HG03103 (cell line): ENCODE data around the gene TUBA4A.
A peak's percentile ranks its signal among the peaks of the same experiment; 100 is the strongest.

Source experiments
- ATAC-seq: cut with Tn5 transposase; IDR thresholded peaks from one replicate; pipeline ENCODE4 v1.9.1; 2021; ENCODE audit warnings: low read depth; ENCODE audit not compliant: unreplicated experiment

Gene TUBA4A

GRCh38 chr2:219244789-219245147 lies 8.9 kb downstream of the TUBA4A start:
- no peak for ATAC-seq

- no peak for ATAC-seq
Measured at GRCh38 chr2:219243291-219243761, 10.4 kb downstream of the TUBA4A start.

GRCh38 chr2:219234331-219234730 lies 19.4 kb downstream of the TUBA4A start:
- no peak for ATAC-seq

DNA sequence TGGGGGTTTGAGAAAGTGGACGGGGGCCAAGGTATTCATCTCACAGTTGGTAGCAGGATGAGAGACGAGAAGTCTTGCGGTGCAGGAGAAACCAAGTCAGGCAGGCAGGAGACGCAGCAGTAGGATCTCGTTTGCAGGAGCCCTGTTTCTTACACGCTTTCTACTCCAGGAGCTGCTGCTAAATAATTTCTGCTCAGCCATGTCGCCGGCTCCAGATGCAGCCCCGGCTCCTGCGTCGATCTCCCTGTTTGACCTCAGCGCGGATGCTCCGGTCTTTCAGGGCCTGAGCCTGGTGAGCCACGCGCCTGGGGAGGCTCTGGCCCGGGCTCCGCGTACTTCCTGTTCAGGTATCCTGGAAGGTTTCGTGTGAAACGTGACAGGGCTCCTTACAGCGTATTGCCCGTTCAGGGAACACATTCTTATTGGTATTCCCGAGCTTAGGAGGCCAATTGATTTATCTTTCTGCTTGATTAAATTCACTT lies 23.6 kb downstream of the TUBA4A start:
- no peak for ATAC-seq

DNA sequence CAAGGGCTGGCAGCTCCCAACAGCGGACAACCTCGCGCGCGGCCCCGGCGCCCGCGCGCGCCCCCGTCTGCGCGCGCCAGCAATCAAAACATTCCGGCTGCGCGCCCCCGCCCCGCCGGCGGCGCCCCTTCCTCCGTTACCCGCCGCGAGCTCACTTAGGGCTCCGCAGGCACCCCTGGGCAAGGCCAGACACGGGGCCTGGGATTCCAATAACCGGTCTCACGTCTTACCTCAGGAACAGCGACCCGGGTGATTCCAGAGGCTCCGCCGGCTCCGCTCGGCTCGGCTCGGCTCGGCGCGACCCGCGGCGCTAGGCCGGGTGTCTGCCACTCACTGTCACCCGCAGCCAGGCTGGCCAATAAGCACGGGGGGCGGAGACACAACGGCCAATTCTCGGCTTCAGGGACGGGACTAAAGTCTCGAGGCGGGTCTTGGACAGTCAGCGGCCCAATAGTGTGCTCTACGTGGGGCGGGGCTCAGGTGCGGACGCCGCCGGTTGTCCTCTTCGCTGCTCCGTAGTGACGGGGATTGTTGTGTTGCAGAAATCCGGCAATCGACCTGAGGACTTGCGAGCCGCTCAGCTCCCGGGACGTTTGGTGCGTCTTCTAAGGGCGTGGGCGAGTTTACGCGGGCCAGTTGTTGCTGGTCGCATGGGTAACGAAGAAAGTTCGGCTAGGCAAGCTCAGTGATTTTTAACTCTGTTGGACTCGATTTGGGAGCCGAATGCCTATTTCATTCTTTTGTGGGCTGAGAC lies 24.2 kb downstream of the TUBA4A start, which contains the start of the genes ANKZF1 and ATG9A:
Gene ANKZF1, plus strand, starts transcription at position 502 of the 754 bp plus-strand sequence. CDS start 452 bp downstream, outside the sequence.
Gene ATG9A, minus strand, starts transcription at position 332 of the 754 bp plus-strand sequence. CDS start 1,612 bp downstream, outside the sequence.
- ATAC-seq, result peak; percentile 95

GRCh38 chr2:219228911-219229304 lies 24.8 kb downstream of the TUBA4A start:
- peak; percentile 10 for ATAC-seq

DNA sequence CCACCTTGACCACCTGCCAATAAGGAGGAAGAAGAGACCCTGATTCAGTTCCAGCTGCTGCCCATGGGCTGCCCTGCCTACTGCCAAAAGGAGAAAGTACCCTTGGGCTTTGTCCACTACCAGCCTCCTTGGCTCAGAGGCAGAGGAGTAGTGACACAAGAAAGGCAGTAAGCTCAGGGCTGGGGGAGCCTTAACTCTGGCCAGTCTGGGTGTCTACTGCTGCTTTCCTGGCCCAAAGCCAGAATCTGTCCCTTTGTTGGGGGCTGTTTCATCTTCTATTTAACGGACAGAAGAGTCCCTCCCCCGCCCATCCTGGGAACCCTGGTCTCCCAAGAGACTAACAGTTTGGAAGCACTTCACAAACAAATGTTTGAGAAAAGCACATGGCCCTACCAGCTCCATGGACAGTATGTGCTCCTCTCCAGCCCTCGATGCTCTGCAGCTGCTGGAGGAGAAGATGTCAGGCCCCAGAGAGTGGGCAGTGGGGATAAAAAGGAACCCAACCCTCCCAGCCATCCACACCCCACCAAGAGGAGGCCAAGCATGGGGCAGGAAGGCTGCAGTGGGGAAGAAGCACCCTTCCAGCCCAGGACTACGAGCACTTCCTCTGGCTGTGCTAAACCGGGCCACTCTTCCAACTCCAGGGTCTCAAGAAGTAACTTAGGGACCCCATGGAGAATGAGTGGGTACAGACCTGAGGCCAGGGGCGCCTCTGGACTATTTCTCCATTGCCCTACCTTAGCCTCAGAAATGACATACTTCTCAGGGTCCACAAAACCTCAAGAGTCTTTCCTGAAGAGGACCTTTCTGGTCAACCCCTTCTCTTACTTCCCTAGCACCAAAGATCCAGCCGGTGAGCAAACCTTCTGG lies 25.4 kb downstream of the TUBA4A start:
- ATAC-seq, result no peak

- ATAC-seq, result no peak
Measured at GRCh38 chr2:219225350-219225749, 28.4 kb downstream of the TUBA4A start.

- no peak for ATAC-seq
Measured at GRCh38 chr2:219223831-219224610, 29.7 kb downstream of the TUBA4A start.

GRCh38 chr2:219221957-219222518 lies 31.7 kb downstream of the TUBA4A start:
- ATAC-seq, result no peak

- ATAC-seq, result no peak
Measured at GRCh38 chr2:219220652-219221402, 32.9 kb downstream of the TUBA4A start.

- no peak for ATAC-seq
Measured at GRCh38 chr2:219219784-219220532, 33.8 kb downstream of the TUBA4A start.

- ATAC-seq, result peak; percentile 79
Measured at GRCh38 chr2:219218732-219219701, 34.7 kb downstream of the TUBA4A start, which contains the start of gene ABCB6. TSS of gene ABCB6 (minus strand) at chr2:219218958. CDS start at chr2:219218673, 285 bp downstream.

DNA sequence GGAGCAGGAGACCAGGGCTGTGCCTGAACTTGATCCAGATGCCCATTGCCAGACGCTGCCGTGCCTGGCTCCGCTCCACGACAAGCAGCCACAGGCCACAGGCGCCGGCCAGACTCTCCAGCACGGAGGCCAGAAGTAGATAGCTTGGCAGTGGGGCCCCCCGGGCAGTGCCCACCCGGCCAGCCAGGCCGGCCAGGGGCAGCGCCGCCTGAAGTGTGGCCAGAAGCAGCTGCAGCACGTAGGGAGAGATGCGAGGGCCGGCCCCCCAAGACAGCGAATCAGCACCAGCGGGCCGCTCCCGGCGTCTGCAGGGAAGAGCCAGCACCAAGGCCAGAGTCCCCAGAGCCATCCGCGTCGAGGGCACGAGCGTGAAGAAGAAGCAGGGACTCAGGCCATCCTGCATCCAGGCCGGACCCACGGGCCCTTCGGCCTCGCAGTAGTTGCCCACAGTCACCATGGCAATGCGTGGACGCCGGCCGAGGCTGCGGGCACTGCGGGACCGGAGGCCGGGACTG lies 35.4 kb downstream of the TUBA4A start:
- ATAC-seq, result peak; percentile 26

- ATAC-seq, result no peak
Measured at GRCh38 chr2:219216535-219216915, 37.2 kb downstream of the TUBA4A start.

- ATAC-seq, result no peak
Measured at GRCh38 chr2:219215871-219216534, 37.7 kb downstream of the TUBA4A start.

GRCh38 chr2:219214786-219215185 lies 38.9 kb downstream of the TUBA4A start:
- ATAC-seq, result no peak
